ENCODE results near the gene DBP.
"Not testable (repeated sequence)": the region's sequence is repeated elsewhere in the genome, so short reads cannot be mapped to it uniquely, and the experiment has no call there.

The DBP gene

GRCh38 chr19:48659768-48660167, 22.6 kb upstream of the DBP start:
- Histone ChIP-seq H3K4me3 (ENCODE audit: insufficient read depth, low read length, poor library complexity, severe bottlenecking) (no peak overlapping the region), H3F3A (ENCODE audit: insufficient read depth) (no peaks in the 10 kb centered on the region), H4K20me1 (ENCODE audit: low read depth, low read length) (no peaks in the 10 kb centered on the region), H3K79me2 (ENCODE audit: insufficient read depth, low read length) (no peaks in the 10 kb centered on the region), H3K9me3 (ENCODE audit: insufficient read depth, low read length) (no peaks in the 10 kb centered on the region), H3K4me2 (ENCODE audit: low read depth, low read length, poor library complexity, severe bottlenecking) (no peak overlapping the region), H3K9ac (ENCODE audit: low read length) (no peak overlapping the region), H2AFZ (ENCODE audit: low read depth, low read length, severe bottlenecking) (no peak overlapping the region), H3K9me2 (replicated peaks; ENCODE audit: insufficient read depth, low read length) (no peaks in the 10 kb centered on the region), H3K36me3 (ENCODE audit: low read length) (no peaks in the 10 kb centered on the region), H3K27me3 (ENCODE audit: low read length) (no peaks in the 10 kb centered on the region), H3K27ac (ENCODE audit: low read depth, low read length) (no peak overlapping the region)
- TF ChIP-seq CTCF (IDR thresholded peaks at IDR 0.05; ENCODE audit: insufficient read depth, low read length, poor library complexity, severe bottlenecking): no peak
- no peak for TF ChIP-seq EZH2phosphoT487 (conservative IDR thresholded peaks at IDR 0.05; ENCODE audit: low read length)

- Histone ChIP-seq H3K9me3 (ENCODE audit: insufficient read depth, low read length) (no peaks in the 10 kb centered on the region), H3F3A (ENCODE audit: insufficient read depth) (no peaks in the 10 kb centered on the region), H3K9ac (ENCODE audit: low read length) (no peak overlapping the region), H3K4me3 (ENCODE audit: insufficient read depth, low read length, poor library complexity, severe bottlenecking) (no peak overlapping the region), H3K79me2 (ENCODE audit: insufficient read depth, low read length) (no peaks in the 10 kb centered on the region), H3K27ac (ENCODE audit: low read depth, low read length) (no peak overlapping the region), H4K20me1 (ENCODE audit: low read depth, low read length) (no peaks in the 10 kb centered on the region), H3K4me2 (ENCODE audit: low read depth, low read length, poor library complexity, severe bottlenecking) (no peak overlapping the region), H3K9me2 (replicated peaks; ENCODE audit: insufficient read depth, low read length) (no peaks in the 10 kb centered on the region), H2AFZ (ENCODE audit: low read depth, low read length, severe bottlenecking) (no peak overlapping the region), H3K36me3 (ENCODE audit: low read length) (no peaks in the 10 kb centered on the region), H3K27me3 (ENCODE audit: low read length) (no peaks in the 10 kb centered on the region)
- TF ChIP-seq CTCF (IDR thresholded peaks at IDR 0.05; ENCODE audit: insufficient read depth, low read length, poor library complexity, severe bottlenecking) (no peak), EZH2phosphoT487 (conservative IDR thresholded peaks at IDR 0.05; ENCODE audit: low read length) (no peak)
Observed at GRCh38 chr19:48658483-48658882, 21.3 kb upstream of the DBP start.

GRCh38 chr19:48657828-48658227, 20.6 kb upstream of the DBP start:
- H3K9me2 ChIP-seq (replicated peaks; ENCODE audit: insufficient read depth, low read length); H3K36me3 ChIP-seq (ENCODE audit: low read length); H2AFZ ChIP-seq (ENCODE audit: low read depth, low read length, severe bottlenecking); H4K20me1 ChIP-seq (ENCODE audit: low read depth, low read length); H3K9me3 ChIP-seq (ENCODE audit: insufficient read depth, low read length); H3K27ac ChIP-seq (ENCODE audit: low read depth, low read length); H3K27me3 ChIP-seq (ENCODE audit: low read length); H3K4me3 ChIP-seq (ENCODE audit: insufficient read depth, low read length, poor library complexity, severe bottlenecking); H3K79me2 ChIP-seq (ENCODE audit: insufficient read depth, low read length); H3K4me2 ChIP-seq (ENCODE audit: low read depth, low read length, poor library complexity, severe bottlenecking); H3F3A ChIP-seq (ENCODE audit: insufficient read depth); H3K9ac ChIP-seq (ENCODE audit: low read length): not testable (repeated sequence)

GRCh38 chr19:48656840-48657474, 19.8 kb upstream of the DBP start:
- no peak for TF ChIP-seq CTCF (IDR thresholded peaks at IDR 0.05; ENCODE audit: insufficient read depth, low read length, poor library complexity, severe bottlenecking)
- TF ChIP-seq EZH2phosphoT487 (conservative IDR thresholded peaks at IDR 0.05; ENCODE audit: low read length): no peak
- Histone ChIP-seq H3K9me3 (ENCODE audit: insufficient read depth, low read length) (no peaks in the 10 kb centered on the region), H3K79me2 (ENCODE audit: insufficient read depth, low read length) (no peaks in the 10 kb centered on the region), H3K9ac (ENCODE audit: low read length) (no peak overlapping the region), H3K36me3 (ENCODE audit: low read length) (no peaks in the 10 kb centered on the region), H4K20me1 (ENCODE audit: low read depth, low read length) (no peaks in the 10 kb centered on the region), H3K4me3 (ENCODE audit: insufficient read depth, low read length, poor library complexity, severe bottlenecking) (no peak overlapping the region), H3K27ac (ENCODE audit: low read depth, low read length) (no peak overlapping the region), H2AFZ (ENCODE audit: low read depth, low read length, severe bottlenecking) (no peak overlapping the region), H3K27me3 (ENCODE audit: low read length) (no peaks in the 10 kb centered on the region), H3F3A (ENCODE audit: insufficient read depth) (no peaks in the 10 kb centered on the region), H3K4me2 (ENCODE audit: low read depth, low read length, poor library complexity, severe bottlenecking) (no peak overlapping the region), H3K9me2 (replicated peaks; ENCODE audit: insufficient read depth, low read length) (no peaks in the 10 kb centered on the region)
